K562 (cell line): ENCODE measurements around the gene MAP7D1. TPM values are rescaled to one million over a fixed set of nuclear protein-coding genes. Genes with fewer than 3 reads are reported as not detected.

Experiments used
- ARNT ChIP-seq, 2 experiments: fragments of 450-650 bp; IDR thresholded peaks; 2 replicates each; pipeline ENCODE4 v1.6.1; 2016; ENCODE audit warnings: mild to moderate bottlenecking in 1 of 2
- CBX2 ChIP-seq: fragments of 200-600 bp; sonication (generic); IDR thresholded peaks from one replicate; pipeline ENCODE4 v1.6.1; 2012; ENCODE audit warnings: mild to moderate bottlenecking, low read length, inconsistent platforms; ENCODE audit not compliant: insufficient read depth, poor library complexity, severe bottlenecking
- CHD4 ChIP-seq: fragments of 200-600 bp; sonication (generic); IDR thresholded peaks from 3 replicates; pipeline ENCODE4 v1.6.1; 2012; ENCODE audit warnings: low read depth, mild to moderate bottlenecking, mixed read lengths, low read length, inconsistent platforms; ENCODE audit not compliant: insufficient read depth, insufficient replicate concordance, poor library complexity, severe bottlenecking
- GTF2E2 ChIP-seq: fragments of 200-800 bp; sonication (Bioruptor generic); IDR thresholded peaks from 2 replicates; pipeline ENCODE4 v1.6.1; 2016; ENCODE audit warnings: missing genetic modification characterization, missing compliant biosample characterization
- HDAC1 ChIP-seq, 2 experiments: fragments of 450-650 bp; IDR thresholded peaks; 2 replicates each; pipeline ENCODE4 v1.6.1; 2016 to 2017; ENCODE audit warnings: inconsistent platforms in 1 of 2, mild to moderate bottlenecking in 1 of 2, moderate library complexity in 1 of 2
- HDAC8 ChIP-seq: fragments of 450-650 bp; IDR thresholded peaks from 2 replicates; pipeline ENCODE4 v1.6.1; 2016; ENCODE audit warnings: mild to moderate bottlenecking, missing genetic modification characterization, moderate library complexity, missing compliant biosample characterization
- HES1 ChIP-seq: fragments of 450-650 bp; IDR thresholded peaks from 2 replicates; pipeline ENCODE4 v1.6.1; 2016; ENCODE audit warnings: low read depth, mild to moderate bottlenecking, moderate library complexity
- HNRNPLL ChIP-seq: fragments of 200-400 bp; formaldehyde crosslinking; IDR thresholded peaks from 2 replicates; pipeline ENCODE4 v1.6.1; 2017; ENCODE audit warnings: low read length, low read depth, mild to moderate bottlenecking; ENCODE audit not compliant: poor library complexity, severe bottlenecking
- KLF6 ChIP-seq: fragments of 250-450 bp; sonication (Bioruptor Pico); IDR thresholded peaks from 2 replicates; pipeline ENCODE4 v1.4.0; 2020; ENCODE audit warnings: mild to moderate bottlenecking, moderate library complexity, borderline replicate concordance
- MED1 ChIP-seq: sonication (generic); formaldehyde crosslinking; IDR thresholded peaks from 2 replicates; pipeline ENCODE4 v1.8.1; 2023; ENCODE audit warnings: missing genetic modification reagents, borderline replicate concordance
- NFXL1 ChIP-seq: fragments of 450-650 bp; formaldehyde crosslinking; IDR thresholded peaks from 2 replicates; pipeline ENCODE4 v1.4.0; 2021; ENCODE audit warnings: mild to moderate bottlenecking
- NRF1 ChIP-seq, 2 experiments: fragments of 450-650 bp; IDR thresholded peaks in 1 of 2; conservative IDR thresholded peaks in 1 of 2; 2 replicates each; pipeline ENCODE4 v1.6.1; 2014; ENCODE audit warnings: mild to moderate bottlenecking in 2 of 2
- PCBP2 ChIP-seq: fragments of 200-400 bp; formaldehyde crosslinking; IDR thresholded peaks from 2 replicates; pipeline ENCODE4 v1.6.1; 2018; ENCODE audit warnings: low read length, low read depth, mild to moderate bottlenecking, moderate library complexity; ENCODE audit not compliant: poor library complexity, severe bottlenecking
- POLR2A ChIP-seq: fragments of 450-650 bp; conservative IDR thresholded peaks from 2 replicates; pipeline ENCODE4 v1.6.1; 2016
- POLR2B ChIP-seq: fragments of 450-650 bp; IDR thresholded peaks from 2 replicates; pipeline ENCODE4 v1.6.1; 2018; ENCODE audit warnings: low read depth; ENCODE audit not compliant: partially characterized antibody
- PPARD ChIP-seq: fragments of 250-450 bp; sonication (Bioruptor Pico); IDR thresholded peaks from 2 replicates; pipeline ENCODE4 v1.8.0; 2022; ENCODE audit warnings: inconsistent platforms, mild to moderate bottlenecking, moderate library complexity
- SMARCA5 ChIP-seq: fragments of 450-650 bp; IDR thresholded peaks from 2 replicates; pipeline ENCODE4 v1.6.1; 2016
- TCF7 ChIP-seq: sonication (generic); IDR thresholded peaks from 2 replicates; pipeline ENCODE4 v1.6.1; 2016; ENCODE audit warnings: antibody characterized with exemption, borderline replicate concordance
- TSC22D4 ChIP-seq: fragments of 450-650 bp; IDR thresholded peaks from 2 replicates; pipeline ENCODE4 v1.6.1; 2016; ENCODE audit warnings: missing genetic modification characterization, missing biosample characterization, control low read depth
- XRCC4 ChIP-seq: IDR thresholded peaks from one replicate; pipeline ENCODE4 v1.6.1; 2011; ENCODE audit not compliant: insufficient read depth, insufficient read length; ENCODE audit errors: extremely low read depth
- ZBTB1 ChIP-seq: sonication (generic); formaldehyde crosslinking; IDR thresholded peaks from 2 replicates; pipeline ENCODE4 v1.8.1; 2023; ENCODE audit warnings: missing genetic modification reagents, low read depth, mild to moderate bottlenecking, borderline replicate concordance
- ZBTB17 ChIP-seq: fragments of 450-650 bp; formaldehyde crosslinking; IDR thresholded peaks from 2 replicates; pipeline ENCODE4 v1.4.0; 2020; ENCODE audit warnings: mild to moderate bottlenecking
- ZFX ChIP-seq: sonication (generic); formaldehyde crosslinking; IDR thresholded peaks from 2 replicates; pipeline ENCODE4 v1.8.0; 2022; ENCODE audit warnings: mild to moderate bottlenecking, missing genetic modification reagents, moderate library complexity
- ZNF175 ChIP-seq: fragments of 200-800 bp; sonication (Bioruptor generic); IDR thresholded peaks from 2 replicates; pipeline ENCODE4 v1.6.1; 2016; ENCODE audit warnings: low read depth, mild to moderate bottlenecking, missing genetic modification characterization, missing compliant biosample characterization
- ZNF23 ChIP-seq: fragments of 250-450 bp; sonication (Bioruptor Pico); IDR thresholded peaks from 2 replicates; pipeline ENCODE4 v1.4.0; 2020; ENCODE audit warnings: mild to moderate bottlenecking
- ZNF444 ChIP-seq: fragments of 250-450 bp; sonication (Bioruptor Pico); IDR thresholded peaks from 2 replicates; pipeline ENCODE4 v1.4.0; 2020; ENCODE audit warnings: mild to moderate bottlenecking, moderate library complexity
- ZNF512 ChIP-seq: IDR thresholded peaks from 2 replicates; pipeline ENCODE4 v1.6.1; 2016; ENCODE audit warnings: missing genetic modification characterization, missing compliant biosample characterization
- ZNF764 ChIP-seq: fragments of 250-450 bp; sonication (Bioruptor Pico); IDR thresholded peaks from 2 replicates; pipeline ENCODE4 v1.4.0; 2020; ENCODE audit warnings: low read depth, mild to moderate bottlenecking, moderate library complexity
- polyA plus RNA-seq, 8 experiments: library from polyadenylated mRNA; depleted of rRNA in 4 of 8; stranded (reverse) in 5 of 8; unstranded in 3 of 8; fragments of >200 nt; fragmentation: Nextera tagmentation in 2 of 8; fragmentation: Illumina TruSeq in 1 of 8; extraction: Ambion mirVana in 2 of 8; extraction: Trizol in 1 of 8; gene quantifications; 2 replicates each; pipeline versions ENCODE4 v1.2.1 to v1.2.3, GENCODE V29; 2011 to 2014; ENCODE audit warnings: inconsistent platforms in 1 of 8, missing spikeins in 1 of 8
- total RNA-seq, 7 experiments: library from RNA; depleted of rRNA in 6 of 7; stranded (reverse); fragments of >200 nt in 6 of 7; fragmentation: Illumina TruSeq in 2 of 7; extraction: Trizol in 2 of 7; gene quantifications; 2 replicates each; pipeline versions ENCODE4 v1.2.1 to v1.2.3, GENCODE V29; 2011 to 2021; ENCODE audit warnings: low replicate concordance in 1 of 7

Gene MAP7D1
- total and polyA plus RNA-seq, 9 of the 15 experiments (the other 6 are each of a cell fraction or from before 2014, with no cell fraction given), result 3.6 to 108 (median 34.5) TPM

DNA sequence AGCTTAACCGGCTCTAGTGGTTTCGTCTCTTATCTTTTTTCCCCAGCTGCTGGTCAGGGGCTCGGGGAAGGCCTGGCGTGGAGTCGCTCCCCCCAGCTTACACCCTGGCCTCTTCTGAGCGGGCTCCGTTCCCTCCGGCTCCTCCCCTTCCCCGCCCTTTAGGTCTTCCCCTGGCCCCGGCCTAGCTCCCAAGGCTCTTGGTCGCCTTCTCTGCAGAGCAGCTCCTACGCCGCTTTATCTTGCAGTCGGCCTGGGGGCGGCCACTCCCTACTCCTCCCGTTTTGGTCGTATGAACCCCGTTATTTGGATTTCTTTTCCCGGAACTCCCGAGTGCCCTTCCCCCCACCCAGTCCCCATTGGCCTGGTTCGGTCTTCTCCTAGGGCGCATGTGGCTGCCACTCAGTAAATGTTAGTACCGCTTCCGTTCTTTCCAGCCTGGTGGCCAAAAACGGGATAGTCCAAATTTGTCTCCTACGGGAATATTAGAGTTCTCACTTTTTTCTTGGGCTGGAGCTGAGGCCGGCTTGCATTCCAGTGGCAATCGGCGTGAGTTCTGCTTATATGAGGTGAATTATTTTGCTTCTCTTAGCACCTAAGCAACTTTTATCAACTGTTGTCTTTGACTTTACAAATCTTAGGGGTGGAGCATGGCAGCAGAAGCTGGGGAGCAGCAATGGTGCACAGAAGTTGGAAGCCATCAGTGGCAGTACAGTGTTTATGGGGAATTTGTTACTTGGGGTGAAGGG, 68.8 kb downstream of the MAP7D1 start (continued):
- TF ChIP-seq PCBP2 (no peak), XRCC4 (no peak), TSC22D4 (tag) (no peak), CHD4 (no peak), HES1 (no peak), NRF1 (conservative IDR thresholded peaks at IDR 0.05 in 1 of 2, IDR thresholded peaks at IDR 0.05 in 1 of 2) (no peak; a peak in 1 of 4 replicates), ZNF23 (CRISPR knock-in tag) (no peak), ZNF175 (CRISPR knock-in tag) (no peak; the same call in 1 of the 2 replicates), ZFX (CRISPR knock-in tag) (peak; percentile 94), ZNF512 (tag) (no peak), PPARD (CRISPR knock-in tag) (no peak), ZBTB1 (CRISPR knock-in tag) (peak; percentile 73), SMARCA5 (peak; percentile 60; the same call in 1 of the 2 replicates), ZNF444 (no peak), TCF7 (no peak), MED1 (CRISPR knock-in tag) (no peak), HDAC8 (tag) (no peak), CBX2 (no peak), ZBTB17 (CRISPR knock-in tag) (peak; percentile 42; the same call in 1 of the 2 replicates), POLR2A (peak; percentile 61), POLR2B (peak; percentile 64), NFXL1 (CRISPR knock-in tag) (no peak; the same call in 1 of the 2 replicates), ZNF764 (CRISPR knock-in tag) (no peak), HNRNPLL (peak; percentile 85), GTF2E2 (peak; percentile 9; the same call in 1 of the 2 replicates), KLF6 (CRISPR knock-in tag) (peak; percentile 31; the same call in 1 of the 2 replicates), HDAC1 (IDR thresholded peaks at IDR 0.05) (peak; percentile 23 to 93; a peak in 3 of 4 replicates), ARNT (IDR thresholded peaks at IDR 0.05) (peak; percentile 47 to 62; a peak in 2 of 4 replicates)
